Raji (cell line): Measurements from ENCODE around the gene MYDGF.

Experiments
- POLR2A ChIP-seq: IDR thresholded peaks from 2 replicates; pipeline ENCODE4 v1.6.1; 2011; ENCODE audit warnings: low read depth, low read length, control low read depth; ENCODE audit not compliant: insufficient read depth

MYDGF gene

DNA sequence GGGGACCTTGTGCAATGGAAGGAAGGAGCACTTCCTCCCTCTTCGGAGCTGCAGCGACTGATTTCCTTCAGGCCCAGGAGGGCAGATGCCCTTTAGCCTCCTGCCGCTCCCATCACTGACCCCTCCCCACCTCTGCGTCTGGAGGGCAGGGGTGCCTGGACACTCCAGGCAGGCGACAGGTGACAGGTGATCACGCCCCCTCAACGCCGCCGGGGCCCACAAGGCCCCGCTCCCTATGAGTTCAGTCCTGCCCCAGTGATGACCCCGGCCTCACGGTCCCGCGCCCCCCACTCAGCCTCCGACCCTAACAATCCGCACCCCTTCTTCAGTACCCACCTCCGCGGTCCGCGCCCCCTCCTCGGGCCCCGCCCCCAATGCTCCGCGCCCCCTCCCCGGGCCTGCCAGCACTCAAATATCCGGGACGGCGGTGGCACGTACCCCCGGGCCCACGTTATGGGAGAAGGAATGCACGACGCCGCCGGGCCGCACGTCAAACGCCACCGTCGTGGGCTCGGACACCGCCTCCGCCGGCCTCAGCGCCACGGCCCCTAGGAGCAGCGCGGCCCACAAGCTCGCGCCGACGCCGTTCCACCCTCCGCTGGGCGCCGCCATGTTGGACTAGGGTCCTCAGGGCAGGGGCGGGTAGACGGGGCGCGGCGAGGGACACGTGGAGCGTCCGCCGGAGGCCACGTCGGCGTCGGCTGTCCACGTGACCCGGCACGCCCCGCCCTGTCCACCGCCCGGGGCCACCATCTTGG lies at the start of gene MYDGF:
MYDGF (minus strand) TSS at position 620 of the 758 bp plus-strand sequence; CDS start at position 612, 8 bp downstream.
- TF ChIP-seq POLR2A, result peak; percentile 81

DNA sequence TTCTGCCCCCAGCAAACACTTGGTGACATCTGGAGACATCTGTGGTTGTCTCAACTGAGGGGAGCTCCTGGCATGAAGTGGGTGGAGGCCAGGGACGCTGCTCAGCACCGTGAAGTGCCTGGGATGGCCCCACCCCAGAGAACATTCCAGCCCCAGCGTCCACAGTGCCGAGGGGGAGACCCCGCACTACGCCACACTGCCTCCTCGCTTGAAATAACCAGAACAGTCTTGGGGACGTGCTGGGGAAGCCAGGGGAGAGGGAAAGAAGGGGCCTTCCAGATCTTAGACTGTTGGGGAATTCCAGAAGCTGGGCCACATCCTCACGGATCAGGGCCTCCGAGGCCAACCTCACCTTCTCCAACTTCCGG lies 49.3 kb upstream of the MYDGF start:
- no peak for TF ChIP-seq POLR2A

GRCh38 chr19:4717966-4718701 lies 48.0 kb upstream of the MYDGF start:
- TF ChIP-seq POLR2A, result no peak

DNA sequence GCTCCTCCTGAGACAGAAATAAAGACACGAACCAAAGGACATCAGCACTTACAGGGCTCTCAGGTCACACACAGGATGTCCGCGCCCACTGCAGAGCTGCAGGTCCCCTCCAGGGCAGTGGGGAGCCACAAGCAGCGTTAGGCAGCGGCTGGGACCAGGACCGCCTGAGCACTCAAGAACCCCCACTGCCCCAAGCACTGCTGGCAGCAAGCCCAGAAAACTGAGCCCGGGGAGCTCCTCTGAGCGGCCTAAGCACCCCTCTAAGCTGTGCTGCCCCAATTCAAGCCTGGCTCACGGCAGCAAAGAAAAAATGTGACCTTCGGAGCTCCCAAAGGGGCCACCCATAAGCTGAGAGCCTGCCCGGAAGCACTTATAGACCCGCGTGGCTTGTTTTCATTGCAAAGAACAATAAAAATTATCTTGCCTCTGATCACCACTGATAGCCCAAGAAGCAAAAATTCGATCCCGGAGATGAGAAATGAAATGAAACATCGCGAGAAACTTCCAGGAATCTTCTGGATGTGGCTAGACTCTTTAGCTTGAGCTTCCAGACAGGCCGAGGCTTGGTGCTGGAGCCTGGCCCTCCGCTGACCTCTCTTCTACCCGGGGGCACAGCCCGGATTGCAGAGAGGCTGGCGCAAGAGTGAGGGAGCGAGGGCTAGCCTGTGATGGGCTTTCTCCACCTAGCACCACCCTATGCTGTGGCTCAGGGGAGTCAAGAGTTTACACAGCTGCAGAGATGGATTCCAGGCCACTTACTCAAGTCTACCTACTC lies 47.2 kb upstream of the MYDGF start:
- TF ChIP-seq POLR2A, result no peak

- TF ChIP-seq POLR2A, result no peak
Measured at GRCh38 chr19:4715529-4716221, 45.5 kb upstream of the MYDGF start.

GRCh38 chr19:4714016-4714415 lies 43.9 kb upstream of the MYDGF start:
- TF ChIP-seq POLR2A, result no peak

- TF ChIP-seq POLR2A, result no peak
Measured at GRCh38 chr19:4713384-4713951, 43.3 kb upstream of the MYDGF start.

DNA sequence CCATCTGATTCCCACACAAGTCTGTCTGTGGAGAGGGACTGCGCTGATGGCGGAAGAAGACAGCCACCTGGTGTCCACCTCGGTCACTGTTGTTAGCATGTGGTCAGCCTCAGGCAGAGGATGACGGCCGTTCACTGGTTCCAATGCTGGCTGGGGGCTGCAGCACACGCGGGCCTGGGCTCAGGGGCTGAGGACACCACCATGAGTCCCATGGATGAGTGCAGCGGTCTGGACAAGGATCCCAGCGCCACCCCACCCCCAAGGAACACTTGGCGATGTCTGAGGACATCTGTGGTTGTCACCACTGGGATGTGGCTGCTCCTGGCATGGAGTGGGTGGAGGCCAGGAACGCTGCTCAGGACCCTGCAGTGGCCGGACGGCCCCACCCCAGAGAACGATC lies 42.6 kb upstream of the MYDGF start:
- no peak for TF ChIP-seq POLR2A

GRCh38 chr19:4711211-4711610 lies 41.1 kb upstream of the MYDGF start:
- TF ChIP-seq POLR2A, result no peak

DNA sequence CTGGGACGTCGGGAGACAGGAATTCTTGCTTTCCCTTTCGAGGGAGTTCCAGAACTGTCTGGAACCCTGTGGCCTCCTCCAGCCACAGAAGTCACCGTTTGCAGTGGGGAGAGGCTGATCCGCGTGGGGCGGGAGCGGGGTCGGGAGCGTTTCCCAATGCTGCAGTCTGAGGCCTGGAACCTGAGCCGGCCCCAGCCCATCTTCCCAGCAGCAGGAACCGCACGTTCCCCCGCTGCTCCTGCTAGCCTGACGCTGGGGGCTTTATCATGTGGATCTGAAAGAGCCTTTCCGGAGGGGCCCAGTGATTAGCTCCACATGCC lies 40.1 kb upstream of the MYDGF start:
- no peak for TF ChIP-seq POLR2A

DNA sequence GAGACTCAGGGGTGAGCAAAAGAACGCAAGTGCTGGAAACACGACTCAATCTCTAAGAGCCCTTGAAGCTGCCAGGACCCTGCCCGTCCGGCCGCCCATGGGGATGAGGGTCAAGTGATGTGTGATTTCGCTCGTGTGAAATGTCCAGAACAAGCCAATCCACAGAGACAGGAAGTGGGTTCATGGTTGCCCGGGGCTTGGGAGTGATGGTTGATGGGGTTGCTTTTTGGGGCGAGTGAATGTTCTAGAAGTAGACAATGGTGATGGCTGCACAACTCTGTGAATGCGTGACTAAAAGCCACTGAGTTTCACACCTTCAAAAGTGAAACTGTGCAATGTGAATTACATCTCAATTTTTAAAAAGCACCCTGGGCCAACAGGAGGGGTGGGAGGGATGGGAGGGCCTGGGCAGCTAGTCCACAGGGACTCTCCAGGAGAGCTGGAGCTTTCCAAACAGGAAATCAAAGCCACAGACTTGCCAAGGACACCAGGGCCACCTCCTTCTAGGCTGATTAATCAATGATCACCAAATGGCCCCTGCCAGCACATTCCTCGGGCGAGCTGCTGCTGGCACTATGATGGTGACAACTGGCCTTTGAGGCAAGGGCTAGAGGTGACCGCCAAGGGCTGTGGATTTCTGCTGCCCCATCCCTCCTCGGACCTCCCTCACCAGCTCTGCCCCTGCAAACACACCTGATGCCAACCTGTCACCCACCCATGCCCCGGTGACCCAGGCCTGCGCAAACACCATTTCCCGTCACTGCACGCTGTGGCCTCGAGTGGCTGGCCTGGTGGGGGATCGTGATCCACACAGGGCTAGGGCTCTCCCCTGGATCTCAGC lies 39.5 kb upstream of the MYDGF start:
- no peak for TF ChIP-seq POLR2A

- no peak for TF ChIP-seq POLR2A
Measured at GRCh38 chr19:4707956-4708650, 38.0 kb upstream of the MYDGF start.

DNA sequence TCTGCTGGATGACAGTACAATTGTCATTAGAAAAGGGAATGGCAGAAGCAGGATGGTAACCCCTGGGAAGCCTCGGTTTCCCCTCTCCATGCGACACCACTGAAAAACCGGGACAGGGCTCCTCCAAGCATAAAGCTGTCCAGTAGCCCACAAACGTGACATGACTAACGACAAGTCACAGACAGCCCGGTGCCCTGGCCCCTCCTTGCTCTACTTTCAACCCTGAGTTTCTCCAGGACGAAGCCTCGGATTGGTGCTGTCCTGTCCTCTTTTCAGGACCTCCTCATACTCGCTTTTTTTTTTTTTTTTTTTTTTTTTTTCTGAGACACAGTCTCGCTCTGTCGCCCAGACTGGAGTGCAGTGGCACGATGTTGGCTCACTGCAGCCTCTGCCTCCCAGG lies 37.2 kb upstream of the MYDGF start:
- TF ChIP-seq POLR2A, result no peak

DNA sequence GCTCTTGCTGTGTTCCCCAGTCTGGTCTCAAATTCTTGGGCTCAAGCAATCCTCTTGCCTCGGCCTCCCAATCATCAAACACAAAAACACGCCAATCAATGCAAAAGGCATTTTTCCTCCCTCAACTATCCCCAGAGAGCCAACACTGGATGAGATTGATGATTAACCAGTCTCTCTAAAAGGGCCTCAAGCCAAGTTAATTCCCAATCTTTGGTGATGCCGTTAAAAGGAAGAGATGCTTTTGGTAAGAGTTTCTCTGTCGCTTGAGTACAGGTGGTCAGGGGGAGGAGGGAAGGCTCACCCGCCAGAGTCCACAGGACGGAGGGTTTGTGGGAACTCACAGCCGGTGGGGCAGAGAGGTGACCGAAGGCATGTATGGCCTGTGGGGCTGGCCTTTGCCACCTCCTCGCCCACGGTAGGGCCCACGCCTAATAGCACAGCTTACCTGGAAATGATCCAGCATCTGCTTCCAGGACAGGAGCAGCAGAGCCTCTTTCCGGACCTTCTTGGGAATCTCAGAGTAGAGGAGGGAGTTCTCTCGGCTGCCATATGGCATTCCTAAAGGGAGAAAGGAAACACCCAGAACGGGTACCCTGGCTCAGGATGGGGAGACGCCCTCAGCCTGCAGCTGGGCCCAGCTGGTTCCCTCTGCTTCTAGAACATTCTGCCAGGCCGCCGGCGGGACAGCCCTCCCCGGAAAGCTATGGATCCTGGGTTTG lies 35.4 kb upstream of the MYDGF start:
- no peak for TF ChIP-seq POLR2A

GRCh38 chr19:4704317-4704673 lies 34.2 kb upstream of the MYDGF start:
- TF ChIP-seq POLR2A, result no peak
